LNCaP clone FGC (cell line): ENCODE results near the gene NT5C1A.

Experiments
- DNase-seq: peaks from one replicate; pipeline ENCODE4 v3.0.0-alpha.2; 2011; ENCODE audit warnings: low read depth
- H3K4me3 ChIP-seq: 2 replicates; pipeline ENCODE4 v1.5.1; 2011; ENCODE audit warnings: mild to moderate bottlenecking, low read depth, low read length, control low read depth
- CTCF ChIP-seq: IDR thresholded peaks from 2 replicates; pipeline ENCODE4 v1.5.1; 2012; ENCODE audit warnings: mild to moderate bottlenecking; ENCODE audit not compliant: control insufficient read depth, insufficient read depth; ENCODE audit errors: extremely low read depth

NT5C1A gene

GRCh38 chr1:39637361-39637760 is 34.5 kb downstream of the NT5C1A start:
- no peak for DNase-seq
- no peak for TF ChIP-seq CTCF
- H3K4me3 ChIP-seq: no peak overlapping the region

- TF ChIP-seq CTCF: no peak
- H3K4me3 ChIP-seq: no peak overlapping the region
- DNase-seq: no peak
Observed at GRCh38 chr1:39635871-39636210, 36.1 kb downstream of the NT5C1A start.

GRCh38 chr1:39635205-39635870 is 36.6 kb downstream of the NT5C1A start:
- DNase-seq: no peak
- H3K4me3 ChIP-seq: no peak overlapping the region
- TF ChIP-seq CTCF: no peak

- no peak overlapping the region for H3K4me3 ChIP-seq
- no peak for TF ChIP-seq CTCF
- DNase-seq: no peak
Observed at GRCh38 chr1:39633422-39633821, 38.5 kb downstream of the NT5C1A start.

- H3K4me3 ChIP-seq: no peak overlapping the region
- TF ChIP-seq CTCF: no peak
- DNase-seq: no peak
Observed at GRCh38 chr1:39632682-39633417, 39.1 kb downstream of the NT5C1A start.

- H3K4me3 ChIP-seq: no peak overlapping the region
Observed at GRCh38 chr1:39632323-39632681, 39.6 kb downstream of the NT5C1A start.

More at GRCh38 chr1:39632323-39632681, 39.6 kb downstream of the NT5C1A start:
- TF ChIP-seq CTCF: no peak
- no peak for DNase-seq
